Pancreas (tissue), 10 donors: ENCODE measurements around the gene ACO1. TPM values are rescaled to one million over a fixed set of nuclear protein-coding genes. Genes with fewer than 3 reads are reported as not detected.
A peak's percentile ranks its signal among the peaks of the same experiment; 100 is the strongest.

Experiments
- ATAC-seq, 4 donors: fragments of 200-7000 bp; cut with Tn5 transposase; one replicate each; pipeline versions ENCODE4 v1.8.0 to v1.9.1; 2020; ENCODE audit warnings: mild to moderate bottlenecking in 4 of 4, moderate library complexity in 4 of 4
- DNase-seq, 6 donors: peaks; one replicate each; pipeline ENCODE4 v3.0.0-alpha.2; 2020
- FAIRE-seq: peaks from 2 replicates; lab custom pipeline; 2012; peaks lifted over from hg19 to GRCh38; lab: Jason Lieb, UNC
- H3K27ac ChIP-seq, 4 donors: fragments of 200-600 bp; sonication (generic); 1 replicate in 3 of 4; 2 replicates in 1 of 4; pipeline versions ENCODE4 v1.5.0 to v1.8.0; 2020
- H3K27me3 ChIP-seq, 4 donors: fragments of 200-600 bp; one replicate each; pipeline ENCODE4 v1.8.0; 2021
- H3K36me3 ChIP-seq, 3 donors: fragments of 200-600 bp; sonication (generic) in 1 of 3; one replicate each; pipeline versions ENCODE4 v1.5.0 to v1.8.0; 2020 to 2021
- H3K4me1 ChIP-seq, 3 donors: fragments of 200-600 bp; one replicate each; pipeline ENCODE4 v1.8.0; 2021
- H3K4me3 ChIP-seq, 4 donors: fragments of 200-600 bp; sonication (generic) in 2 of 4; one replicate each; pipeline versions ENCODE4 v1.5.0 to v1.8.0; 2020 to 2021
- H3K9me3 ChIP-seq, 4 donors: fragments of 200-600 bp; one replicate each; pipeline ENCODE4 v1.8.0; 2021
- CTCF ChIP-seq, 4 donors: fragments of 200-600 bp; sonication (generic) in 3 of 4; IDR thresholded peaks; one replicate each; pipeline versions ENCODE4 v1.5.0 to v1.8.0; 2021; ENCODE audit warnings: antibody characterized with exemption in 4 of 4
- WGBS, 2 donors: extraction: QIAGEN DNeasy Blood & Tissue Kit; methylation state at CpG; one replicate each; pipeline ENCODE4 v1.1.7; 2013; 5-methylcytosine and 5-hydroxymethylcytosine counted together
- intact Hi-C, 3 donors: fragments of 100-400 bp; cut with DNase I; formaldehyde crosslinking; loops; one replicate each; pipeline versions ENCODE4 v1.11.1 to v1.14.2; 2022
- polyA plus RNA-seq, 2 donors: library from polyadenylated mRNA; stranded (reverse); fragments of 200-250 nt; gene quantifications; one replicate each; pipeline ENCODE4 v1.2.3, GENCODE V29; 2013
- total RNA-seq, 6 donors: library from RNA; stranded (reverse); fragmentation: NEBNext Ultra II Directional in 4 of 6; extraction: Animal tissue kit (Norgen Biotek cat#: 25700) in 4 of 6; gene quantifications; one replicate each; pipeline versions ENCODE4 v1.2.1 to v1.2.4, GENCODE V29; 2021 to 2023
- donor health status: healthy with polysubstance abuse.
- donor health status: DM: no; HTN: no; CAD: no; lungs with moderate emphysema.
- donor health status: DM: no; HTN: no; CAD: no.
- donor health status: control.
- donor health status: control.
- donor health status: Bipolar disorder and iron deficiency.
- donor health status: DM: yes; HTN: yes; CAD: no.
- donor health status: DM: no; HTN: no; CAD: no.
- donor health status: DM: no; HTN: no; CAD: no.
- donor health status: DM: yes; HTN: yes; CAD: no.

Gene ACO1
- total and polyA plus RNA-seq, 8 donors, result 8.7 to 35.6 (median 29.0) TPM

GRCh38 chr9:32401488-32401887 lies 17.0 kb downstream of the ACO1 start:
- H3K27ac ChIP-seq, result no peak overlapping the region
- H3K36me3 ChIP-seq, result peaks cover 0 to 13% (median 11%) of the 10 kb centered on the region in 3 donors
- H3K4me3 ChIP-seq, result no peak overlapping the region
- no peak for TF ChIP-seq CTCF (IDR thresholded peaks at IDR 0.05)
- no peaks in the 10 kb centered on the region for H3K9me3 ChIP-seq
- intact Hi-C loops, result no loop called here
- WGBS, 2 donors, result 57 to 78% methylated on average over 1 of the region's 1 CpG
- no peak for DNase-seq
- FAIRE-seq, result no peak
- H3K27me3 ChIP-seq, result no peaks in the 10 kb centered on the region
- ATAC-seq, result peak in 2 of 4 donors; percentile 15 to 26
- H3K4me1 ChIP-seq, result peaks cover 0 to 5% (median 0%) of the 10 kb centered on the region in 3 donors

DNA sequence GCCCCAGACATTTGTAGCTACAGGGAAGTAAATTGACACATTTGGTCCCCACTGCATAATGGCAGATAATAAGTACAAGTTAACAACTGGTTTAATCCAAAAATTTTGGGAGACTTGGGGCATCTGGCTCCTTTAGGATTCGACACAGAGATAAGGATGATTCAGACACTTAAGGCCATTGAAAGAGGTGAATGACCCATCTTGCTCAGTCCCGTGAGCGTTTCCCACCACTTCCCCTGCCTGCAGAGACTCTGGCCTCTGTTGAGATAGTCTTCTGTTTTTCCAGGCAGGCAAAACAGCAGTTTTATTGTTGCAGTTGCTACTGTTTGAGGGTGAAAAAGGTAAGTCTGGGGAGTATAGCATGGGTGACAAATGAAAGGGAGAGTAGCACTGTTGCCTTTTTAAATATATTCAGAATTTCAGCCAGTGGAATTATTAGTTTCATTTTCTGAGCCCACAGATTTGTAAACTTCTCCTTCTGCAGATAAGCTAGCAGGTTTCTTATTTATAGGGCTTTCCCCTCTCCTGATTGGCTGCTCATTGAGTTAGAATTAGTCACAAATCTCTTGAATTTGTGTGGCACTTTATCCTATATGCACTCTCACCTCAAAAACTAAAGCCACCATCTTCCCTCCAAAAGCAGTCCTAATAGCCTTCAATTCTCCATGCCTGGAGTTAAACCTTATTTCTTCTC lies 19.3 kb downstream of the ACO1 start:
- FAIRE-seq (no peak), DNase-seq (no peak), ATAC-seq (no peak)
- 89 to 93% methylated on average over 3 of the region's 3 CpGs for WGBS, 2 donors
- H3K27ac ChIP-seq, result no peak overlapping the region
- H3K27me3 ChIP-seq, result no peaks in the 10 kb centered on the region
- peaks cover 0 to 32% (median 16%) of the 10 kb centered on the region in 3 donors for H3K36me3 ChIP-seq
- no peaks in the 10 kb centered on the region for H3K9me3 ChIP-seq
- no peak overlapping the region for H3K4me3 ChIP-seq
- intact Hi-C loops, result no loop called here
- H3K4me1 ChIP-seq, result peaks cover 0 to 5% (median 0%) of the 10 kb centered on the region in 3 donors
- TF ChIP-seq CTCF (IDR thresholded peaks at IDR 0.05), result no peak

DNA sequence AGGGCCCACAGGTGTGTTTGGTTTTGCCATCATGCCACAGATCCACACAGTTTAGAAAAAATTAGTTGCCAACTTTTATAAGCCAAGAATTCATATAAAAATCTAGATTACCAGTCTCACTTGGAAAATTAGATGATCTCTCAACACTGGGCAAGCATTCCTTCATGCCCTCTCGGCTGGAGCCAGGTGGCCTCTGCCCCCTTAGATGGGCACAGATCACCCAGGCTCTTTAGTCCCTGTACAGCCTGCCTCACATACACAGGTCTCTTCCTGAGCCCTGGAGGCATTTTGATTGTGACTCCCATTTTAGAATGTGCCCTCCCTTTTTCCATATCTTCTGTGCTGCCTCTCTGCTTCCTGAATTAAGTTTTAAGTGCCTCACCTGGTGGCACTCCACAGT lies 20.0 kb downstream of the ACO1 start:
- Histone ChIP-seq H3K4me3 (no peak overlapping the region), H3K9me3 (no peaks in the 10 kb centered on the region), H3K36me3 (peaks cover 0 to 39% (median 22%) of the 10 kb centered on the region in 3 donors), H3K27me3 (no peaks in the 10 kb centered on the region), H3K4me1 (peaks cover 0 to 5% (median 0%) of the 10 kb centered on the region in 3 donors), H3K27ac (no peak overlapping the region)
- intact Hi-C loops, result no loop called here
- no peak for TF ChIP-seq CTCF (IDR thresholded peaks at IDR 0.05)
- FAIRE-seq (no peak), ATAC-seq (no peak), DNase-seq (no peak)
- WGBS, 2 donors, result 96 to 100% methylated on average over 1 of the region's 1 CpG

DNA sequence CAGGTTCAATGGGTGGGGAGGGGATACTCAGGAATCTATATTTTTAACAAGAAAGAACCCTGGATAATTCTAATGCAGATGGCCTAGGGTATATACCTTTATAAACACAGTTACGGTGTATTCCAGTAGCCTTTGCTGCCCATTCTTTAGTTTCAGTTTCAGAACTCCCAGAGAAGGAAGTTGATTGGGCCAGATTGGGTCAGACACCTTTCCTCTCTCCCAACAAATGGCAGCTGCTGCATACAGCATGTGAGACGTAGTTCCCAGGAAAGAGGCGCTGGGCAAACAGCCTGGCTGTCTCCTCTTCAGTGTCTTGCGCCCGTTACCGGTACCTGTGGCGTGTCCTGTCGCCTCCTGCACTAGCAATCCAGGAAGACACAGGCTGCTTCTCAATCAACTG lies 20.4 kb downstream of the ACO1 start:
- 81 to 87% methylated on average over 8 of the region's 8 CpGs for WGBS, 2 donors
- H3K9me3 ChIP-seq, result no peaks in the 10 kb centered on the region
- no peaks in the 10 kb centered on the region for H3K27me3 ChIP-seq
- TF ChIP-seq CTCF (IDR thresholded peaks at IDR 0.05), result no peak
- peaks cover 0 to 39% (median 22%) of the 10 kb centered on the region in 3 donors for H3K36me3 ChIP-seq
- DNase-seq (no peak), FAIRE-seq (no peak), ATAC-seq (peak in 2 of 4 donors; percentile 43 to 60)
- peaks cover 0 to 5% (median 0%) of the 10 kb centered on the region in 3 donors for H3K4me1 ChIP-seq
- intact Hi-C loops, result no loop called here
- no peak overlapping the region for H3K27ac ChIP-seq
- no peak overlapping the region for H3K4me3 ChIP-seq

DNA sequence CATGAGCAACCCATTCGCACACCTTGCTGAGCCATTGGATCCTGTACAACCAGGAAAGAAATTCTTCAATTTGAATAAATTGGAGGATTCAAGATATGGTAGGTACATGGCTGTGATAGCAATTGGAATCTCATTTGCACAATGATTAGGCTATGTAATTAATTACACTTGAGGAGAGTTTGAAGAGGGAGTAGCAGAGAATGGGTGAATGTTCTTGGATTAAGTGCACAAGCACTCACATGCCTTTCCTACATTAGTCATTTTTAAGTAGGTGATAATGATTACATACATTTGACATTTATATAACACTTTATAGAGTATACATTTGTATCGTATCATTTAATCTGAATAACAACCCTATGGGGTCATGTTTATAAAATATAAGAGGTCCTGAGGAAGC lies 21.1 kb downstream of the ACO1 start:
- H3K9me3 ChIP-seq, result no peaks in the 10 kb centered on the region
- H3K27me3 ChIP-seq, result no peaks in the 10 kb centered on the region
- no peak overlapping the region for H3K4me3 ChIP-seq
- peaks cover 0 to 39% (median 22%) of the 10 kb centered on the region in 3 donors for H3K36me3 ChIP-seq
- H3K4me1 ChIP-seq, result peaks cover 0 to 5% (median 0%) of the 10 kb centered on the region in 3 donors
- 97 to 100% methylated on average over 2 of the region's 2 CpGs for WGBS, 2 donors
- DNase-seq (no peak), FAIRE-seq (no peak), ATAC-seq (no peak)
- no peak overlapping the region for H3K27ac ChIP-seq
- no peak for TF ChIP-seq CTCF (IDR thresholded peaks at IDR 0.05)
- intact Hi-C loops, result no loop called here
